ENCODE data around the gene FOXN4. TPM values are rescaled to one million over a fixed set of nuclear protein-coding genes. Genes with fewer than 3 reads are reported as not detected.

The FOXN4 gene
- total and polyA plus RNA-seq, 2 donors (not counting 3 experiments of a cell fraction or from before 2014, with no cell fraction given), result not detected

DNA sequence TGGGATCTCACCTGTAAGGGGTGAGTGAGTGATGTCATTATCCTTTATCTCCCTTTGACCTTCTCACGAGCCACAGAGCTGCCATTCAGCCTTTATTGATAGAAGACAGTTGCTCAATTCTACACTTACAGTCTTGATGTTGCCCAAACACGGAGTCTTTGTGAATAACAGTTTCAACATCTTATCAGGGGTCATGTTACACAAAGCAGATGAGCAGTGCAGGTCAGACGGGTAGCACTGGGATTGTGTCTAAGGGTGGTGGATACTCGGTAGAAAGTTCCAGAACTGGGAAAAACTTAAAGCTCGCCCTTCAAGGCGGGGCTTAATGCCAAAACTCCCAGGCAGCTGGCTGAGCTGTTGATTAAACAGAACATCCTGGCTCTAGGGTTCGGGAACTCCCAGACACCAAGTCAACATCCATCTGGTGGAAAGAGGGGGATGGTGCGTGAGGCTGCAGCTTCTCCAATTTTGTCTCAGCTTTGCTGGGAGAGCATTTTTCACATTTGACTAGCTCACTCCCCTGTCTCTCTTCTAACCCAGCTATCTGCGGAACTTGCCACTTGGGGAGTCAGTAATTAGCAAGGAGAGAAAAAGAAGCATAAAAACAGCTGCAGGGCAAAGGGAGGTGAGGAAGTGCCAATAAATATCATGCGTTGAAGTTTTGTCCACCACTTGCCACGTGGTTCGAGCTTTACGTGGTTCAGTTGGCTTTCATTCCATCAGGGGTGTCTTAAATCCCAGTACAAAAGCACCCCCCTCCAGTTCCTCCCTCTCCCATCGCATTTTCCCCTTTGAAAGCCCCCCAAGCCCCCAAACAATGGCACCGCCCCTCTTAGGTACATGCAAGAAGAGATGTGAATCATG lies 31.0 kb downstream of the FOXN4 start:
- BruUV-seq (replicated peaks), result no TSS peak
- no peaks in the 10 kb centered on the region for H3K4me1 ChIP-seq (ENCODE audit: control insufficient read depth, extremely low read depth, insufficient read depth, low read length)
- TF ChIP-seq EZH2 (IDR thresholded peaks at IDR 0.05; ENCODE audit: borderline replicate concordance, low read depth, low read length, severe bottlenecking), result no peak
- TF ChIP-seq POLR2A (IDR thresholded peaks at IDR 0.05; ENCODE audit: low read depth, low read length), result no peak
- TF ChIP-seq MYC (IDR thresholded peaks at IDR 0.05; ENCODE audit: low read depth, low read length), result no peak
- TF ChIP-seq, protein P1, sequence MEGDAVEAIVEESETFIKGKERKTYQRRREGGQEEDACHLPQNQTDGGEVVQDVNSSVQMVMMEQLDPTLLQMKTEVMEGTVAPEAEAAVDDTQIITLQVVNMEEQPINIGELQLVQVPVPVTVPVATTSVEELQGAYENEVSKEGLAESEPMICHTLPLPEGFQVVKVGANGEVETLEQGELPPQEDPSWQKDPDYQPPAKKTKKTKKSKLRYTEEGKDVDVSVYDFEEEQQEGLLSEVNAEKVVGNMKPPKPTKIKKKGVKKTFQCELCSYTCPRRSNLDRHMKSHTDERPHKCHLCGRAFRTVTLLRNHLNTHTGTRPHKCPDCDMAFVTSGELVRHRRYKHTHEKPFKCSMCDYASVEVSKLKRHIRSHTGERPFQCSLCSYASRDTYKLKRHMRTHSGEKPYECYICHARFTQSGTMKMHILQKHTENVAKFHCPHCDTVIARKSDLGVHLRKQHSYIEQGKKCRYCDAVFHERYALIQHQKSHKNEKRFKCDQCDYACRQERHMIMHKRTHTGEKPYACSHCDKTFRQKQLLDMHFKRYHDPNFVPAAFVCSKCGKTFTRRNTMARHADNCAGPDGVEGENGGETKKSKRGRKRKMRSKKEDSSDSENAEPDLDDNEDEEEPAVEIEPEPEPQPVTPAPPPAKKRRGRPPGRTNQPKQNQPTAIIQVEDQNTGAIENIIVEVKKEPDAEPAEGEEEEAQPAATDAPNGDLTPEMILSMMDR (IDR thresholded peaks at IDR 0.05; ENCODE audit: extremely low read depth in 1 of 2, insufficient read depth in 1 of 2, low read depth in 1 of 2, low read length in 2 of 2), result no peak
- no peak for TF ChIP-seq FOS (IDR thresholded peaks at IDR 0.05; ENCODE audit: borderline replicate concordance, insufficient read depth, low read length)
- TF ChIP-seq GATA2 (IDR thresholded peaks at IDR 0.05; ENCODE audit: insufficient read depth, insufficient read length, low read depth, low read length), result no peak
- no peak for TF ChIP-seq JUN (IDR thresholded peaks at IDR 0.05; ENCODE audit: borderline replicate concordance, insufficient read depth, insufficient read length, low read depth)
- TF ChIP-seq, protein P2, sequence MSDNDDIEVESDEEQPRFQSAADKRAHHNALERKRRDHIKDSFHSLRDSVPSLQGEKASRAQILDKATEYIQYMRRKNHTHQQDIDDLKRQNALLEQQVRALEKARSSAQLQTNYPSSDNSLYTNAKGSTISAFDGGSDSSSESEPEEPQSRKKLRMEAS (IDR thresholded peaks at IDR 0.05; ENCODE audit: insufficient read depth, insufficient read length), result no peak
- TF ChIP-seq POLR2AphosphoS5 (IDR thresholded peaks at IDR 0.05; ENCODE audit: insufficient read depth, low read depth, low read length), result no peak
- no peak overlapping the region for H3K4me2 ChIP-seq (ENCODE audit: insufficient read depth, low read length)
- H3K4me3 ChIP-seq (replicated peaks in 1 of 3; ENCODE audit: insufficient read depth in 1 of 3, low read depth in 1 of 3, low read length in 3 of 3), result no peak overlapping the region
- ChIA-PET CTCF (interaction anchor here (1.1 to 3.2 kb wide), 2 partner anchors 107 kb away, joined by 4 to 7 read pairs; no protein-coding TSS in a partner anchor), POLR2A (no interaction called here)
- H3K9ac ChIP-seq (replicated peaks; ENCODE audit: extremely low read depth, insufficient read depth, low read length), result no peak overlapping the region
- dilution Hi-C loops (cut with MboI; ENCODE audit: extremely low pct_ligation_motif_present, low sequenced_read_pairs) (no loop called here), intact Hi-C loops (cut with micrococcal nuclease) (no loop called here)
- H3K27ac ChIP-seq (ENCODE audit: insufficient read depth, low read depth, low read length), result no peak overlapping the region
- no peaks in the 10 kb centered on the region for H4K20me1 ChIP-seq (replicated peaks; ENCODE audit: control insufficient read depth, extremely low read depth, insufficient read depth, low read length)
- H3K9me3 ChIP-seq (replicated peaks; ENCODE audit: control insufficient read depth, insufficient read depth, low read length), result no peaks in the 10 kb centered on the region
- no peaks in the 10 kb centered on the region for H3K79me2 ChIP-seq (ENCODE audit: control insufficient read depth, insufficient read depth, low read length)
- no peak for FAIRE-seq
- no peaks in the 10 kb centered on the region for H3K36me3 ChIP-seq (ENCODE audit: control insufficient read depth in 2 of 2, extremely low read depth in 1 of 2, insufficient read depth in 2 of 2, low read length in 2 of 2)
- no peaks in the 10 kb centered on the region for H3K27me3 ChIP-seq (ENCODE audit: control insufficient read depth in 2 of 2, insufficient read depth in 2 of 2, low read length in 2 of 2)
- H3K9me1 ChIP-seq (replicated peaks; ENCODE audit: control insufficient read depth, extremely low read depth, insufficient read depth, low read length), result no peaks in the 10 kb centered on the region
- DNase-seq (ENCODE audit: low read depth, low spot score), result no peak
- H2AFZ ChIP-seq (ENCODE audit: low read depth, low read length), result no peak overlapping the region

All from endothelial cell of umbilical vein (primary cell).